Stimulated activated CD4-positive, alpha-beta T cell treated with anti-CD3 and anti-CD28 coated beads, TNF-alpha, amount 100 ng/mL, for 4 hours (primary cell): Measurements from ENCODE around the gene LRRC45.

Source experiments
- DNase-seq, 3 experiments: peaks; one replicate each; pipeline ENCODE4 v3.0.0-alpha.2; 2020; ENCODE audit warnings: low read depth in 3 of 3

LRRC45 gene

DNA sequence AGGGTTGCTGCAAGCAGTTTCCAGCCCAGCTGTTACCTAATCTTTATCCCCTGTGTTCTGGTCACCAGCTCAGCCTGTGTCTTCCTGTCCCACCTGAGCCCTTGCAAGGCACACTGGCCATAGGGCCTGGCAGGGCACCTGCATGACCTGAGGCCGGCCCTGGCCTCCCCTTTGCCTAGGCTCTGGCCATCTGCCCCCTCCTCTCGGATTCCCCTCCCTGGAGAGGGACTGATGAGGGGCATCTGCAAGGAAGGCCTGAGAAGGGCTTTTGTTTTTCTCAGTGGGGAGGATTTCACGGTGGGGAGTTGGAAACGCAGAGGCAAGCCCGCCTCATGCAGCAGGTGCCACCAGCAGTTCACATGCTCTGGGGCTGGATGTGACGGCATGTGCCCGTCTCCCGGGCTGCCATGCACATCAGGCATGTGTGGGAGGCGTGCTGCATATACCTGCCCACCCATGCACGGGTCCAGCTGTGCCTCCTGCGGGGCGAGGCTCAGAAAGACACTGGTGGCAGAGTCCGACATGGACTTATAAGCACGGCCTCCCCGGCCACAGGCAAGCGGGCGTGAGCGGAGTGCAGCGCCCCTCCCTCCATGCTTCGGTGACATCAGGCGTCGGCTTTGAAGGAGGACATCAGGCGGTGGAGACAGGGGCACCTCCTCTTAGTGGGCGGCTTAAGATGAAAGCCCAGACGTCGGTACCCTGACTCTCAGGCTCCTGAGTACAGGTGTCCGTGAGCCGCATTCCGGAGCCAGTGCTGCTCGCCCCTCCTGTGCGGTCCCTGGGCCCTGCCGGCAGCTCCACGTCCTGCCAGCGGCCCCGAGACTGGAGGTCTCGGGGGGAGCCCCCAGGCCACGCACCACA, 29.1 kb upstream of the LRRC45 start:
- no peak for DNase-seq

GRCh38 chr17:81994593-81995462, 28.3 kb upstream of the LRRC45 start:
- no peak for DNase-seq

DNA sequence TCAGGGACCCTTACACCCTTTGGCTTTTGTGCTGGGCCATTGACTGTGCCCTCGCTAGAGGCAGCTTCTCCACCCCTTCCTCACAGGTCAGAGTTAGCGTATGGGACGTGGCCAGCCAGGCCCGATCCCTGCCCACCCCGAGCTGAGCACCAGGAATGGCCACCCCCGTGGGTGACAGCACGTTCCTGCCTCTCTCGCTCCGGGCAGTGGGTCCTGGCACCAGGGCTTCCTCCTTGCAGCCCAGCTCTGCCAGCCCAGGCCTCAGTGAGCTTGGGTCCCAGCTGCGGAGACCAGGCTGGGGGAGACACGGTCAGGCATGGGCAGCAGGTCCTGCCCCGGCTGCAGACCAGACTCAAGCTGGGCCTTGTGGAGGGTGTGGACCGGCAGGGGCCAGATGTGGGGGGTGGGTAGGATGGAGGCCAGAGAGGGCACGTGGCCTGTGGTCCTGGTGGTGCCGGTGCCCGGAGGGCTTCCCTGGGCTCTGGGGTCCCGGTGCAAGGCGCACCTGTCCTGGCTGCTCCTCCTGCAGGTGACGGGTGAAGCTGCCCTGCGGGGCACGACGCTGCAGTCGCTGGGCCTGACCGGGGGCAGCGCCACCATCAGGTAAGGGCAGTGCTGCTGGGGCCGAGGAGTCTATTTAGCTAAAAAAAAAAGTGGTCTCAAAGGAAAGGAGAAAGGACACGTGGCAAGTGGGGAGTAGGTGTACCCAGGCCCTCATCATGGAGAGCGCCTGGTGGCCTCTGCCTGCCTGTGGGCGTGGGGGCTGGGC, 27.5 kb upstream of the LRRC45 start:
- DNase-seq: no peak

DNA sequence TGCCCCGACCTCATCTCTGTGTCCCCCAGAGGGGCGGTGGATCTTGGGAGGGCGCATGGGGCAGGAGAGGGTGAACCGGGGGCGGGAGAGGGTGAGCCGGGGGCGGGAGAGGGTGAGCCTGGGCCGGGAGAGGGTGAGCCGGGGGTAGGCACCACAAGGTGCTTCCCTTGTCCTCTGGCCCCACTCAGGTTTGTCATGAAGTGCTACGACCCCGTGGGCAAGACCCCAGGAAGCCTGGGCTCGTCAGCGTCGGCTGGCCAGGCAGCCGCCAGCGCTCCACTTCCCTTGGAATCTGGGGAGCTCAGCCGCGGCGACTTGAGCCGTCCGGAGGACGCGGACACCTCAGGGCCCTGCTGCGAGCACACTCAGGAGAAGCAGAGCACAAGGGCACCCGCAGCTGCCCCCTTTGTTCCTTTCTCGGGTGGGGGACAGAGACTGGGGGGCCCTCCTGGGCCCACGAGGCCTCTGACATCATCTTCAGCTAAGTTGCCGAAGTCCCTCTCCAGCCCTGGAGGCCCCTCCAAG, 26.8 kb upstream of the LRRC45 start:
- no peak for DNase-seq

- DNase-seq: no peak
Measured at GRCh38 chr17:81996757-81997441, 26.2 kb upstream of the LRRC45 start.

GRCh38 chr17:81998212-81998611, 24.9 kb upstream of the LRRC45 start:
- DNase-seq: no peak

DNA sequence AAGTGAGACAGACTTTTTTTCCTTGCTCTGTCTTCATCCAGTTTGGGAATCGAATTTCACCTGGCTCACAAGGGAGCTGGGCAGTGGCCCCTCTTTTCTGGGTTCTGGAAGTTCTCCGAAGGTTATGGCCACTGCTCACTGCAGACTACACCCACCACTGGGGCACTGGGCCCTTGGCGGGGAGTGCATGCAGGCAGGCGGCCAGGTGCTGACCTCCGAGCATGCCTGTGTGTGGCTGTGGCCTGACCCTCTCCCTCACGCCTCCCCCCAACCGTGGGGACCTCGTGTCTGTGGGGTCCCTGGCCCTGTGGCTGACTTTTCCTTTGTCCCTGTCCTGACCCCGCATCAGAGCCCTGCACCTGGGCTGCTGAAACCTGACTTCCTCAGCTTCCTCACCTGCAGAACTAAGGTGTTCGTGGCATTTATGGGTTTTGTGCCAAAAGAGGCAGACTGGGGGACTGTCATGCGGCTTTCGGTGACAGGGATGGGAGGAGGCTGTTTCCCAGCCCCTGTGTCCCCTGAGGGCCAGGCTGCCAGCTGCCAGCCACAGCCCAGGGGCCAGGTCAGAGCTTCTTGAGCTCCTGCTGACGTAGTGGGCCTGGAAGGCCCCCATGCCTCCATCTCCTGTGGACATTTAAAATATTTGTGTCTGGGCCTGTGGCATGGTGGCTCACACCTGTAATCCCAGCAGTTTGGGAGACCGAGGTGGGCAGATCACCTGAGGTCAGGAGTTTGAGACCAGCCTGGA, 24.2 kb upstream of the LRRC45 start:
- no peak for DNase-seq

DNA sequence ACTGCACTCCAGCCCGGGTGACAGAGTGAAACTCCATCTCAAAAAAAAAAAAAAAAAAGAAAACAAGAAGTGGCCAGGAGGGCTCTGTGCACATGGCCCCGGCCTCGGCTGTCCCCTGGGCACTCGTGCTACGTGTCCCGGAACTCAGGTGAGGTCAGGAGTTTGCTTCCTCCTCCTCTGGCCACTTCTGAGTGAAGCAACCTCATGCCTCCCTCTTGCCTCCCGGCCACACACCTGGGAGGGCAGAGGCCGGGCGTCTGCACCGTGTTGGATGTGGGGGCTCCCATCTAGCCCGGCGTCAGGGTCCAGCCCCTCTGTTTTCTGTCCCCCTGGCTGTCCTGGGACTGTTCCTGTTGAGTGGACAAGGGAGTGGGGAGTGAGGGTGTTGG, 23.5 kb upstream of the LRRC45 start:
- no peak for DNase-seq

- DNase-seq: no peak
Measured at GRCh38 chr17:81999976-82000802, 22.9 kb upstream of the LRRC45 start.

DNA sequence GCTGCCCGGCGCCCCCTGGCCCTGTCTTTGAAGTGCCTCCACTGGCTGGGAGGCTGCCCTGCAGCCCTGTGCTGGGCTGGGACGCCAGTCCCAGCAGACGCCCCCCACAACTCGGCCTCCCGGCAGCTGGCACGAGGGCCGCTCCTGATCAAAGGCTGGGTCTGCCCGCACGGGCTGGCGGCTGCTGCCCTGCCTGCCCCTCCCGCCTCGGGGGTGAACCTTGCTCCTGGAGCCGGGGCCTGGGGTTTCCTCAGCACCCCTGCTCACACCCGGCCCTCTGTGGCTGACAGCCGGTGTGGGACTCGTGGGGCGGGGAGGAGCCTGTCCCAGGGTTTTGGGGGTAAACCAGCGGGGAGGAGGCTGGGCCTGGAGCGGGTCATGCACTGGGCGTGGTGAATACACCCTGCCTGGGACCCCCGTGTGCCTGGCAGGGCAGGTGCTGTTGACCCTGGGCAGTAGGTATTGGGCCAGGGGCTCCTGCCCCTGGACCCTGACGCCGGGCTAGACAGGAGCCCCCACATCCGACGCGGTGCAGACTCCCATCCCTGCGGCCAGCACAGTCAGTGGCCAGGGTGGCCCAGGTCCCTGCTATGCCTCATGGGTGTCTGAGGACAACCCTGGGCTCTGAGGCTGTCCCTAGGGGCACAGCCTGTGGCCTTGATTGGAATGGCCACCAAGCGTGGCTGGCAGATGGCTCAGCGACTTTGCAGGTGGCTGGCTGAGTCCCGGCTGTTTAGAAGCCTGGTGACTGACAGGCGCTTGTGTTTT, 22.1 kb upstream of the LRRC45 start:
- no peak for DNase-seq

GRCh38 chr17:82001571-82002056, 21.5 kb upstream of the LRRC45 start:
- DNase-seq: no peak

DNA sequence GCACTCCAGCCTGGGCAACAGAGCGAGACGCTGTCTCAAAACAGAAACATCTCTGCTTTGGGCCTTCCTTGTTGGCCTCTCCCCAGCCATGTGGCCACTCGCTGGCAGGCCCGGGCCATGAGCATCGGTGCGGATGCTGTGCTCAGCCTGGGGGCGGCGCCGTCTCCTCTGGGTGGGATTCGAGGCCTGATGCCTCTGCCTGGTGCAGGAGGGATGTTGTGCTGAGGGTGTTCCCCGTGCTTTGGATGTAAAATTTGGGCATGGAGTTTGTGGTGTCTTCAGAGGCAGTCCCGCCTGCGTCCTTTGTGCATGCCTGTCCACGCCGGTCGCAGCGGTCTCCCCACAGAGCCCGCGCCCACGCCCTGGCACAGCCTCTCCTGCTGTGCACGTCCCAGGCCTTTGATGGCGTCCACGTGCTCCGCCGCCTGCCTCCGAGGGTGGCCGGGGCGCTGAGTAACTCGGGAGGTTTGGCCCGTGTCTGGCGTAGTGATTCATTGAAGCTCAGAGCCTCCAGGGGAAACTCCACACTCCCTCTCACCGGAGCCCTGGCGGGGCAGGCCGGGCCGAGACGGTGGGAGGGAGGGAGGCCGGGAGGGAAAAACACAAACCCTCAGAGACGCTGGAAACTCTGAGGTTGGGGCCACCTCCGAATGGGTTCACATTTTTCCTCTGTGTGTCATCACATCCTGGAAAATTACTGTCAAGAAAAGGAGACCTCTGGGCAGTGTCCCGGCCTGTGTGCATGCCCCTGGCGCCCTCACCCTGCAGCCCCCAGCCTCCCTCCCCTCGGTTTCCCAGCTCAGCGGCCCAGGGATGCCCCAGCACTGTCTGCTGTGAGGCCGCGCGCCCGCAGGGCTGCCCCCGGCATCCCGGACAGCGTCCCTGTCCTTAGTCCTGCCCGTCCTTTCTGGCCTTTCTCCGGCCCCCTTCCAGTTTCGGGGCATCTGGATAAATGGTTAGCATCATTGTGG, 19.4 kb upstream of the LRRC45 start:
- no peak for DNase-seq

DNA sequence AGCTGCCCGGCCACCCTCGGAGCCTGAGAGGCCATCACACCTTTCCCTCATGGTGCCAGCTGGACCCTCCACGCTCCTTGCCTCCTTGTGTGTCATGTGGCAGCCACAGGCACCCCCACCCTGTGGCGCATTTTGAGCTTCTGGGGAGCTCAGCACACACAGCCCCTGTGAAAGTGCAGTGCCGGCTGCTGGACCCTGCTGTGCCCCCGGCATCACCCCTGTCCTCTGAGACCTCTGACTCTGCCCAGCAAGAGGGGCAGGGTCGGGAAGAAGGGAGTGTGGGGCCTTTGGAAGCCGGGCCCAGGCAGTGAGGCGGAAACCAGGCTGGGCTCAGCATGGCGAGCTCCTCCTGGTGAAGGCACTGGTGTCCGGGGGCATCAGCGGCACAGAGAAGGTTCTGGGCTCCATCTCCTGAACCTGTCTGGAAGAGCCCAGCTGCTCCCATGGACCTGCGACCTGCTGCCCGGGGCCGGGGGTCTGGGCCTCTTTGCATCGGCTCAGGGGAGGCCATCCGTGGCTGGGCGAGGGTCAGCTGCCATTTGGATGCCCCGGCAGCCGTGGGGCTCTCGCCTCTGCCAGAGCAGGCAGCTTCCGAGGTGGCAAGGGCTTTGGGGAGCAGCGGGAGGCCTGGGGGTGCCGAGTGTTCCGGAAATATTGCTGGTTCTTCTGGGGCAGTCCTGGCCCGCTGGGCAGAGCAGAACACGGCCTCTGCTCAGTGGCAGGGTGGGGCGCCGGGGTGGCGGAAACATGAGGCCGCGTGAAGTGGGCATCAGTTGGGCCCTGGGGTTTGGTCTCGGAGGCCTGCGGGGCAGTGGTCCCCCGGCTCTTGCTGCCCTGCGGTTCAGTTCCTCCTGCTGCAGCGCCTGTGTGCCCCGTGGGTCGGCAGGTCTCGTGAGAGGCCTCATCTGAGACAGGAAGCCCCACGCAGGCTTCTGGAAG, 18.3 kb upstream of the LRRC45 start:
- no peak for DNase-seq

GRCh38 chr17:82005701-82006348, 17.3 kb upstream of the LRRC45 start:
- no peak for DNase-seq

DNA sequence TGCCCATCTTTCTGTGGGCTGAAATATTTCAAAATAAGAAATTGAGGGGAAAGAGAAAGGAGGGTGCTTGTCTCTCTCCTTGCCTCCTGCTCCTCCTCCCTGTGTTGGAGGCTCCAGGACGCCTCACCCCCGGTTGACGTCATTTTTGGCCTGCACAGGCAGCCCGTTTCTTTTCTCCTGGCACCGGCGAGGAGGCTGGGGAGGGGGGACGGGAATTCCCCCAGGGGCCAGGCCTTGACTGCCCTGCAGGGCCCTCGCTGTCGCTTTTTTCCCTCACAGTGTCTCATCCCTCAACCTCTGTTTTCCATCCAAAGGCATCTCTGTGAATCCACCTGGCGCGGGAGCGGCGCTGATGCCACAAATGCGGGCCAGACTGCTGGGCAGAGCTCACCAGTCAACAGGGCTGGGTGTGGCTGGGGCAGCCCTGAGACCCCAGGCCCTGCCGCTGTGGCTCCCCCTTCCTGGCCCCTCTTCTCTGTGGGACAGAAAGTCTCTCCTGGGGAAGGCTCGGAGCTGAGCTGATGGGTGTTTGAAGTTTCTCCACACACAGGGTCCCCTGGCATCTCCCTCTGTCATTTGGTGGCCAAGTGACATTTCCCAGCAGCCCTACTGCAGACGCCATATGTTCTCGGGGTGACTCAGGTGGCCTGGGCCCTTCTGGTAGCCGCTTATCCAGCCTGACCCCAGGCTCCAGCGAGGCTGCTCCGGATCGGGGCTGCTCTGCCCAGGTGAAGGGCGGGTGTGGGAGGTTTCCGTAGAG, 16.5 kb upstream of the LRRC45 start:
- DNase-seq: no peak
